C4-2B (cell line): ENCODE results near the gene FAM149A.

Experiments
- CTCF ChIP-seq: fragments of 450-650 bp; conservative IDR thresholded peaks from 2 replicates; pipeline ENCODE4 v1.5.1; 2017; ENCODE audit warnings: mild to moderate bottlenecking
- ZFX ChIP-seq: fragments of 450-650 bp; IDR thresholded peaks from 2 replicates; pipeline ENCODE4 v1.6.1; 2017

DNA sequence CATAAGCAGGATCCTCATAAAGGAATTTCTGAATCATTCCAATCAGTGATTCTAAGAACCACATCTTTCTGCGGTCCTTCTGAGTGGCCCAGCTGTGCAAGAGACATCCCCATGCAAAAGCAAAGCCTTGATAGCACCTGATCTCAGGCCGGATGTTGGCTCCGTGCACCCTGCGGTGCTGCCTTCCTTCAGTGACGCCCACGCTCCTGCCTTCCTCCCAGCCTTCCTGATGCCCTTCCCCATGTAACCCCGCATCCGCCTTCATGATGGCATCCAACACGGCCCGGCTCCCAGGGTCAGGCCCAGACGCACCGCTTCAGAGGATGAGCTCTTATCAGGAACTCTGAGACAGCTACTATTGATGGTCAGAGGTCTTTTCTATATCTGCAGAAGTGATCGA, 66.5 kb downstream of the FAM149A start:
- no peak for TF ChIP-seq CTCF
- TF ChIP-seq ZFX, result no peak
